GM18519 (cell line): ENCODE measurements around the gene IFITM10.

Experiments used
- ATAC-seq: cut with Tn5 transposase; IDR thresholded peaks from one replicate; pipeline ENCODE4 v1.9.1; 2021; ENCODE audit warnings: mild to moderate bottlenecking, moderate library complexity; ENCODE audit not compliant: unreplicated experiment, low FRiP score

Gene IFITM10

GRCh38 chr11:1753229-1753928 is 3.0 kb upstream of the IFITM10 start:
- no peak for ATAC-seq

GRCh38 chr11:1752907-1753228 is 2.5 kb upstream of the IFITM10 start:
- ATAC-seq: no peak

- ATAC-seq: no peak
These were observed 1.9 kb upstream of the IFITM10 start for GRCh38 chr11:1751999-1752906.

GRCh38 chr11:1751531-1751921 is 1.1 kb upstream of the IFITM10 start:
- ATAC-seq: no peak

- no peak for ATAC-seq
These were observed 590 bp upstream of the IFITM10 start for GRCh38 chr11:1750840-1751530.

- no peak for ATAC-seq
These were observed 722 bp downstream of the IFITM10 start for GRCh38 chr11:1749395-1750351.

- no peak for ATAC-seq
These were observed 1.6 kb downstream of the IFITM10 start for GRCh38 chr11:1748636-1749394.

GRCh38 chr11:1747753-1748635 is 2.4 kb downstream of the IFITM10 start:
- no peak for ATAC-seq

- no peak for ATAC-seq
These were observed 3.2 kb downstream of the IFITM10 start for GRCh38 chr11:1746956-1747752.

GRCh38 chr11:1746511-1746931 is 3.9 kb downstream of the IFITM10 start:
- ATAC-seq: no peak

- ATAC-seq: no peak
These were observed 4.6 kb downstream of the IFITM10 start for GRCh38 chr11:1745701-1746320.

GRCh38 chr11:1744891-1745700 is 5.3 kb downstream of the IFITM10 start:
- no peak for ATAC-seq

GRCh38 chr11:1744137-1744886 is 6.1 kb downstream of the IFITM10 start:
- no peak for ATAC-seq

- ATAC-seq: no peak
These were observed 6.7 kb downstream of the IFITM10 start for GRCh38 chr11:1743585-1744136.

GRCh38 chr11:1742869-1743584 is 7.4 kb downstream of the IFITM10 start:
- ATAC-seq: no peak
